IPS DF 6.9 (cell line): ENCODE data around the gene CDH23.
"Not testable (repeated sequence)": the region's sequence is repeated elsewhere in the genome, so short reads cannot be mapped to it uniquely, and the experiment has no call there.

Experiments used
- DNase-seq: peaks from one replicate; pipeline ENCODE4 v3.0.0-alpha.2; 2013; ENCODE audit warnings: low read depth, low spot score
- H3K27ac ChIP-seq: one replicate; pipeline ENCODE4 v1.5.1; 2013; ENCODE audit warnings: low read length, control low read depth
- H3K27me3 ChIP-seq: 2 replicates; pipeline ENCODE4 v1.6.1; 2013; ENCODE audit warnings: mild to moderate bottlenecking, low read length; ENCODE audit not compliant: control insufficient read depth, insufficient read depth
- H3K36me3 ChIP-seq: 2 replicates; pipeline ENCODE4 v1.6.1; 2013; ENCODE audit warnings: low read length; ENCODE audit not compliant: control insufficient read depth, insufficient read depth
- H3K4me1 ChIP-seq: 2 replicates; pipeline ENCODE4 v1.6.1; 2013; ENCODE audit warnings: low read length; ENCODE audit not compliant: control insufficient read depth, insufficient read depth
- H3K4me3 ChIP-seq: 2 replicates; pipeline ENCODE4 v1.5.1; 2013; ENCODE audit warnings: mild to moderate bottlenecking, low read length
- H3K9me3 ChIP-seq: 2 replicates; pipeline ENCODE4 v1.6.1; 2013; ENCODE audit warnings: low read length, inconsistent platforms; ENCODE audit not compliant: control insufficient read depth, insufficient read depth
- WGBS: extraction: QIAGEN DNeasy Blood & Tissue Kit; methylation state at CpG from one replicate; pipeline ENCODE4 v1.1.7; 2013; ENCODE audit warnings: mixed read lengths, missing lambda C conversion rate; ENCODE audit not compliant: insufficient read length, insufficient coverage; 5-methylcytosine and 5-hydroxymethylcytosine counted together

CDH23 gene

DNA sequence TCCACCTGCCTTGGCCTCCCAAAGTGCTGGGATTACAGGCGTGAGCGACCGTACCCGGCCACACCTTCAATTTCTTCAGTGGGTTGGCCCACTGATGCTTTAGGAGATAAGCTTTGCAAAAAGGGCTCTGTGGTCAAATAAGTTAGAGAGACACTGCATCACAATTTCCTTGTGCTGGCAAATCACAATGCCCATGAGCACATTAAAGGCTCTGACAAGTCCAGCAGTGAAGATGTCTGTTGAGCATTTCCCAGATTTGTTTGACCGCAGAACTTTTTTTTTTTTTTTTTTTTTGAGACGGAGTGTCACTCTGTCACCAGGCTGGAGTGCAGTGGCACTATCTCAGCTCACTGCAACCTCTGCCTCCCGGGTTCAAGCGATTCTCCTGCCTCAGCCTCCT lies 203.5 kb downstream of the CDH23 start:
- not testable (repeated sequence) for H3K27ac ChIP-seq, H3K27me3 ChIP-seq, H3K36me3 ChIP-seq, DNase-seq, H3K9me3 ChIP-seq, H3K4me3 ChIP-seq, H3K4me1 ChIP-seq
- no CpG with 5 or more reads among the region's 8 CpGs for WGBS

DNA sequence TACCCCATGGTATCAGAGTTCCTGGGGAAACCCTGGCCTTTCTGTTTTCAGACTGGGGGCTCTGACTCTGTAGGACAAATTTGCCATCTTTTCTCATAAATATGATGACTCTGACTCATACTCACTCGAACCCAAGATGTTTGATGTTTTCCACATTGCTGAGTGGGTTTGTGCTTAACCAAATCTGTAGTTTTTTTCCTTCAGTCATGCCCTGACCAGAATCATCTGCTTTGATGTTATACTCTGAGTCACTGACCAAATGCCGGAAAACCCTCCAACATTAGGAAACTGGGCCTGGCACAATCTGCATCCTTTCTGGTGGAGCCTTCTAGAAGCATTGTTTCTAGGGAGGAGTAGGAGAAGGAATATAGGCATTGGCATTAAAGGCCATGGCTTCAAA lies 204.1 kb downstream of the CDH23 start:
- Histone ChIP-seq H3K27me3 (no peaks in the 10 kb centered on the region), H3K4me3 (no peak overlapping the region), H3K36me3 (no peaks in the 10 kb centered on the region), H3K4me1 (peaks cover 2% of the 10 kb centered on the region), H3K27ac (no peak overlapping the region), H3K9me3 (no peaks in the 10 kb centered on the region)
- WGBS: no CpG with 5 or more reads among the region's 2 CpGs
- no peak for DNase-seq

DNA sequence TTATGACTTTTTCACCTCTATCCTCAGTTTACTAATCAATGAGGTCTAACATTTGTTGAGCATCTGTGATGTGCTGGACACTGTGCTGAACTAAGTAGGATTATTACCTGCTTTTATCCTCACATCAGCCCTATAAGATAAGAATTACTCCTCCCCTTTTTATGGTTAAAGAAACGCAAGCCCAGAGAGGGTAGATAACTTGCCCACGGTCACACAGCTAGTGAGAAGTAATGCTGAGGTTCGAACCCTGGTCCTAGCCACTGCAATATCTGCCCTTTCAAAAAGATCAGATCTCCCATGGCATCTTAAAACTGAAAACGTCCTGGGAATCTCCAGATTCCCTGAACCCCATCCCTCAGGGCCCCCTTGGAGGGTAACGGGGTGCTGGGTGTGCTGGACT lies 204.6 kb downstream of the CDH23 start:
- H3K4me1 ChIP-seq: peaks cover 2% of the 10 kb centered on the region
- H3K27me3 ChIP-seq: no peaks in the 10 kb centered on the region
- DNase-seq: no peak
- H3K27ac ChIP-seq: no peak overlapping the region
- H3K36me3 ChIP-seq: no peaks in the 10 kb centered on the region
- no peak overlapping the region for H3K4me3 ChIP-seq
- H3K9me3 ChIP-seq: no peaks in the 10 kb centered on the region
- no CpG with 5 or more reads among the region's 5 CpGs for WGBS

DNA sequence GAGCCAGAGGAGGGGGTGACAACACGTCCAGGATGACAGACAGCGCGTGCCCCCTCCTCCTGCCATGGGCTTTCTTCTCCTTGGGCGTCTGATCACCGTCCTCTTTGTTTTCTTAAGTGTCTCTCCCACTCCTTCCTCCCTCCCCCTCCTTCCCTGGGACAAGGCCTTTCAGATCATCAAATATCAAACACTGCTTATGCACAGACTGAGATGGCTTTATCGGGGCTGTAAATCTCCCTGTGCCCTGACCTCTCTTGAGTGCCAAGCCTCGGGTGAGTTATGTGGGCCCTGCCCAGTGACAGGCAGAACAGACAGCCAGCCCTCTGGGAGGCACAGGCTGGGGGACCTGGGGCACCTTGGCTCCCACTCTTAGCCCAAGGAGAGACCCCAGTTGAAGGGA lies 206.4 kb downstream of the CDH23 start:
- no peaks in the 10 kb centered on the region for H3K4me1 ChIP-seq
- H3K4me3 ChIP-seq: no peak overlapping the region
- no CpG with 5 or more reads among the region's 7 CpGs for WGBS
- DNase-seq: no peak
- no peaks in the 10 kb centered on the region for H3K27me3 ChIP-seq
- H3K36me3 ChIP-seq: no peaks in the 10 kb centered on the region
- H3K9me3 ChIP-seq: no peaks in the 10 kb centered on the region
- H3K27ac ChIP-seq: no peak overlapping the region

DNA sequence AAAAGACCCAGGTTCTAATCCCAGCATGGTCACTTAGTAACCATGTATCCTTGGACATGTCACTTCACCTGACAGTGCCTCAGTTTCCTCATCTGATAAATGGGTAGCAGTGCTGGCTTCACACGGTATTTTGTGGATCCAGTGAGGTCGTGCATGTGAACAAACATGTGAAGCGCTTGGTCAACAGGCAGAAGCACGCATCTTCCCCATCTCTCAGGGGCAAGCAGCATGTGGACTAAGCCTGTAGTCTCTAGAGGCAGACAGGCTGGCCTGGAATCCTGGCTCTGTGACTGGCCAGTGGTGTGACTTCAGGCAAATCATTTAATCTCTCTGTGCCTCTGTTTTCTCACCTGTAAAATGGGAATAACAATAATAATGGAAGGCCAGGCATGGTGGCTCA lies 207.0 kb downstream of the CDH23 start:
- no peak for DNase-seq
- Histone ChIP-seq H3K27ac (no peak overlapping the region), H3K27me3 (no peaks in the 10 kb centered on the region), H3K4me1 (no peaks in the 10 kb centered on the region), H3K9me3 (no peaks in the 10 kb centered on the region), H3K4me3 (no peak overlapping the region), H3K36me3 (no peaks in the 10 kb centered on the region)
- no CpG with 5 or more reads among the region's 4 CpGs for WGBS

DNA sequence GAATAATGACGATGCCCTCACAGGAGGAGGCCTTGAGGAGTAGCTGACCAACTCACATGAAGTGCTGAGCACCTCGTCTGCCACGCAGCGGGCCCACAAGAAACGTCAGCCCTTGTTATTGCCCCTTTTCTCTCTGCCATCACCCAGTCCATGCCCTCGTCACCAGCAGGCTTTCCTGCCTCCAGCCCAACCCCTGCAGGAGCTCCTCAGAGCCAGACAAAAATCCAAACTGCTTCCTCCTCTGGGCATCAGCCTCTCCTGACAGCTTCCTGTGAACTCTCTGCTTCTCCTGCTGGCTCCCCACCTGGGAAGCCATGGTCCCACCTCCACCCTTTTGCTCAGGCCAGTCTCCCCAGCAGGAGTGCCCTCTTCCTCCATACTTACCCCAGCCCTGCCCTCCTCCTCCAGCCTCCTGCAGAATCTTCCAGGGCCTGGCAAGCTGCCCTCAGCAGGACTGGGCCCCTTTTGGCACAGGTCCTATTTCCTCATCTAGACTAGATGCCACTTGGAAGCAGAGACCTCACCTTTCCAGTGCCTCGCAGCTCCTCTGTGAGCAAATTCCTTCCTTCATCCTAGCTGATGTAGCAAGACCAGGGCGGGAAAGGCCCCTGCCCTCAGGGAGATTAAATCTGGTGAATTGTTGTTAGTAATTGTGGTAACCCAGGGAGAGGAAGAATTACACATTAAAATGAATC lies 207.8 kb downstream of the CDH23 start:
- no CpG with 5 or more reads among the region's 8 CpGs for WGBS
- H3K4me3 ChIP-seq: no peak overlapping the region
- DNase-seq: no peak

DNA sequence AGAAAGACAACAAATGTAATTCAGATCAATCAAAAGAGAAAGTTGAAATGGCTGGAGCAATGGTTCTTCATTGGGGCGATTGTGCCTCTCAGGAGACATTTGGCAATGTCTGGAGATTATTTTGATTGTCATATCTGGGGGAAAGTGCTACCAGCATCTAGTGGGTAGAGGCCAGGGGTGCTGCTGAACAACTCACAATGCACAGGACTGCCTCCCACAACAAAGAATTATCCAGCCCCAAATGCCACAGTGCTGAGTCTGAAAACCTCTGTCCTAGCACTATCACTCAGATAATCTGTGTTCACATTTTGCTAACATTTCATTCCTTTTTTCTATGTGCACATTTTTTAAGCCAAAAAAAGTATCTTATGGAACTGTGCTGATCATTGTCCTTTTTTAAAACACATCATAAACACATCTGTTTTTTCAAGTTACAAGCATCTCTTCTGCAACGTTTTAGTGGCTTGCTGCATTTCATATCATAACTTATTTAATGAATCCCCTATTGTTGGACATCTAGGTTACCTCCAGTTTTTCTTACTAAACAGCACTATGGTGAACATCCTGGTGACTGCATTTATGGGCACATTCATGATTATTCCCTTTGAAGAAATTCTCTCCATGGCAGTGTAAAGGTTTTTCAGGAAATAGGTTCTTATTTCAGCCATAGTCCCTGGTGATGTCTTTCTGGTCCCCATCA lies 208.7 kb downstream of the CDH23 start:
- Histone ChIP-seq H3K4me3 (no peak overlapping the region), H3K27me3 (no peaks in the 10 kb centered on the region), H3K36me3 (no peaks in the 10 kb centered on the region), H3K9me3 (no peaks in the 10 kb centered on the region), H3K27ac (no peak overlapping the region), H3K4me1 (no peaks in the 10 kb centered on the region)
- DNase-seq: no peak
- no CpG with 5 or more reads among the region's 2 CpGs for WGBS

More for the DNA sequence above, 207.8 kb downstream of the CDH23 start:
- Histone ChIP-seq H3K27ac (no peak overlapping the region), H3K4me1 (no peaks in the 10 kb centered on the region), H3K27me3 (no peaks in the 10 kb centered on the region), H3K9me3 (no peaks in the 10 kb centered on the region), H3K36me3 (no peaks in the 10 kb centered on the region)

DNA sequence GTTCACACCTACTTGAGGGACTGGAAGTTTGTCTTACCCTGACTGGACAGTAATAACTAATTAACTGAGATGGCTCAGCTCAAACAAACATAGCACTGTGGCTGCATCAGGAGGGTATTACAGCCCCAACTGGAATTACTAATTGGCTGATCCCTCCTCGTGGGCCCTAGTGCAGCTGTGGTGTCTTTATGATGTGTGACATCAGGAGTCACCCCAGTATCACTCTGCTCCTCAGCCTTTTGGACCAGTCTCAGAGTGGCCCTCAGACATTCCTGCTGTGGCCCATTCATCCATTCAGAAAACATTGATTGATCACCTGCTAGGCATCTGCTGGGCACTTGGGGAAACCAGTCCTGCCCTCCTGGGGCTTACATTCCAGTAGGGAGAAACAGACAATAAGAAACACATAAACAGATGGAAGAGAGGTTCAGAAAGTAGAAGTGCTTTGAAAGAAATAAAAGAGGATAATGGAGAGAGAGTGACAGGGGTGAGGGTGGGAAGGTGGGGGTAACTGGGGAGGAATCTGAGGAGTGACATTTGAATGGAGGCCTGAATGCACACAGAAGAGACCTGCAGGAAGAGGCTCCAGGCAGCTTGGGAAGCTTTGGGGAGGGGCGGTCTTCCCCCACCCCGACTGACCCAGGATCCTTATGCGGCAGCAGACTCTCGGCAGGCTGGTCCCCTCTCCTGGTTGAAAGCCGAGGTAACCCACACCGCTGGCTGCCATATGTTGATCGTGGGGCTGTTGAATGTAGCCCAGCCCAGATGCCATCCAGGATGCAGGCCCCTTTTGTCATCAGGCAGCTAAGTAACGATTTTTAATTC lies 209.7 kb downstream of the CDH23 start:
- H3K27ac ChIP-seq: no peak overlapping the region
- H3K27me3 ChIP-seq: no peaks in the 10 kb centered on the region
- H3K9me3 ChIP-seq: no peaks in the 10 kb centered on the region
- H3K36me3 ChIP-seq: no peaks in the 10 kb centered on the region
- WGBS: no CpG with 5 or more reads among the region's 9 CpGs
- no peak overlapping the region for H3K4me3 ChIP-seq
- H3K4me1 ChIP-seq: no peaks in the 10 kb centered on the region
- DNase-seq: no peak

DNA sequence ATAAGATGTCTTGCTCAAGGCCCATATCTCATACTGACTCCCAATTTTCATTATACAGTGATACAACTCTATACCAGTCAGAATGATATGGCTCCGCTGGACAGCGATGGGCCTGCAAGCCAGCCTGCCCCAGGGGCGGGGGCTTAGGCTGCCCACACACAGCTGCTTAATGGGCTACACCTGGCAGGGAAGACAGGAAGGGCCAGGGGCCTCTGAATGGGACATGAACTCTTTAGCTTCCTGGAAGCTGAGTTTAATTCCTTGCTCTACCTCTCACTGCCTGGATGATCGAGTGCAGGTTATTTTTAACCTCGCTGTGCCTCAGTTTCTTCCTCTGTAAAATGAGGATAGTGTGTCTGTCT lies 210.3 kb downstream of the CDH23 start:
- Histone ChIP-seq H3K27me3 (no peaks in the 10 kb centered on the region), H3K9me3 (no peaks in the 10 kb centered on the region), H3K27ac (no peak overlapping the region), H3K4me1 (no peaks in the 10 kb centered on the region), H3K4me3 (no peak overlapping the region), H3K36me3 (no peaks in the 10 kb centered on the region)
- DNase-seq: no peak
- no CpG with 5 or more reads among the region's 5 CpGs for WGBS

DNA sequence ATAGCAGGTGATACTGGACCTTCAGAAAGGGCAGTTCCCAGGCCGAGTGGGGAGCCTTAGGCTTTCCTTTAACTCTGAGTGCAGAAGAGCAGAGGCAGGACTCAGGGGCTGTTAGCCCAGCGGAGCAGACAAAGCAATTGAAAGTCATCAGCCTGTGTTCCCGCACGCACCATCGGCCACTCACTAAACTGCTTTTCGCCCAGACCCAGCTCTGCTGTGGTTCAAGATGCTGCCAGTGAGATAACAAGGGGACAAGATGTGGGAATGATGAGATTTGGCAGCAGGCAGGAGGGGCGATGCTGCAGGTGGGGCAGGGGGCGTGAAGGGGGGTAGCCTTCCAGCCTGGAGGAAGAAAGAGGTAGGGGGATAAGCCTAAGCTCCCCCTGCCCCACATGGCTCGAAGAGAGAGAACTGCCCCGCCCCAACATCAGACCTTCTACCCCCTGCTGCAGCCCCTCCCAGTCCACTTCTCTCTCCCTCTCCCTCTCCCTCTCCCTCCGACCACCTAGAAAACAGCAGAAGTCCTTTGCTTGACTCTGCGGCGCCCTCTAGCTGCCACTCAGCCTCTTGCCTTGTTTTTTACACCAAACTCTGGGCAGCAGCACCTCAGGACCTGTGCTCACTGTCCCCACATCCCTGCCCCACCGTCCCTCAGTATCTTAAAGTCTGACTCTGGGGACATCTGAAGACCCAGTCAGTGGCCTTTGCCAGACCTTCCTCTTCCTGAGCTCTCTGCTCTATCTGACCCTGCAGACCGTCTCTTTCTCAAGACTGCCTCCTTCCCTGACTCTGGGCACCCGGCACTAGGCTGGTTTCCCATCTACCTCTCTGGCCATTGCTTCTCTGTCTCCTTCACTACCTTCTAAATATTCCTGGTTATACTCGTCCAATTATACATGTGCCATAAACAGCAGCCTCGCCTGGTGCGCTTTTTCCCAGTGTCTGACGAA lies 212.4 kb downstream of the CDH23 start:
- no CpG with 5 or more reads among the region's 20 CpGs for WGBS
- H3K4me1 ChIP-seq: 0 out of 2 replicates have a peak, but pooled peaks cover 1% of the 10 kb centered on the region
- no peaks in the 10 kb centered on the region for H3K36me3 ChIP-seq
- DNase-seq: peak; percentile 72
- no peaks in the 10 kb centered on the region for H3K9me3 ChIP-seq
- no peak overlapping the region for H3K4me3 ChIP-seq
- no peaks in the 10 kb centered on the region for H3K27me3 ChIP-seq
- H3K27ac ChIP-seq: no peak overlapping the region
